B cell (primary cell): ENCODE measurements around the gene NPAT.

Experiments
- CTCF ChIP-seq: fragments of 200-600 bp; IDR thresholded peaks from one replicate; pipeline ENCODE4 v1.8.0; 2022; ENCODE audit warnings: antibody characterized with exemption, mild to moderate bottlenecking
- EZH2 ChIP-seq: IDR thresholded peaks from 2 replicates; pipeline ENCODE4 v1.6.1; 2012; ENCODE audit warnings: borderline replicate concordance, low read depth, mild to moderate bottlenecking, moderate library complexity, low read length; ENCODE audit not compliant: insufficient read depth, poor library complexity, severe bottlenecking

GRCh38 chr11:108135845-108136544 is 86.4 kb downstream of the NPAT start:
- TF ChIP-seq EZH2: no peak
- TF ChIP-seq CTCF: no peak
